ENCODE results near the gene UBE2L3. TPM values are rescaled to one million over a fixed set of nuclear protein-coding genes. Genes with fewer than 3 reads are reported as not detected.
A peak's percentile ranks its signal among the peaks of the same experiment; 100 is the strongest.

Gene UBE2L3
- total and polyA plus RNA-seq, 2 donors = 39.4 to 50.1 TPM

- Histone ChIP-seq H3K9me3 (ENCODE audit: control insufficient read depth in 2 of 2, insufficient read depth in 1 of 2, low read length in 1 of 2) (no peaks in the 10 kb centered on the region), H3K27me3 (ENCODE audit: control insufficient read depth in 2 of 2, insufficient read depth in 1 of 2, low read length in 1 of 2) (peaks cover 0 to 11% of the 10 kb centered on the region in 2 donors), H3K36me3 (ENCODE audit: control insufficient read depth in 2 of 2, insufficient read depth in 2 of 2, low read length in 1 of 2) (peaks cover 0 to 8% of the 10 kb centered on the region in 2 donors), H3K4me3 (ENCODE audit: low read length in 2 of 2) (peak overlapping the region; percentile 55 to 57), H3K27ac (ENCODE audit: low read depth in 1 of 2, low read length in 1 of 2) (no peak overlapping the region), H3K4me1 (ENCODE audit: control insufficient read depth in 2 of 2, insufficient read depth in 2 of 2, low read length in 2 of 2) (peaks cover 10 to 27% of the 10 kb centered on the region in 2 donors)
- peak in 6 of 9 donors; percentile 61 to 86 (median 73) for DNase-seq (ENCODE audit: low read depth in 6 of 9, low spot score in 9 of 9)
- 1% methylated on average over 79 of the region's 79 CpGs for WGBS
These were observed 90.0 kb downstream of the UBE2L3 start for GRCh38 chr22:21657360-21658032.

GRCh38 chr22:21659864-21660525 is 92.5 kb downstream of the UBE2L3 start:
- no peak for DNase-seq (ENCODE audit: low read depth in 6 of 9, low spot score in 9 of 9)
- WGBS = 91% methylated on average over 7 of the region's 7 CpGs
- Histone ChIP-seq H3K4me3 (ENCODE audit: low read length in 2 of 2) (no peak overlapping the region), H3K36me3 (ENCODE audit: control insufficient read depth in 2 of 2, insufficient read depth in 2 of 2, low read length in 1 of 2) (no peaks in the 10 kb centered on the region), H3K9me3 (ENCODE audit: control insufficient read depth in 2 of 2, insufficient read depth in 1 of 2, low read length in 1 of 2) (no peaks in the 10 kb centered on the region), H3K4me1 (ENCODE audit: control insufficient read depth in 2 of 2, insufficient read depth in 2 of 2, low read length in 2 of 2) (peaks cover 6 to 20% of the 10 kb centered on the region in 2 donors), H3K27ac (ENCODE audit: low read depth in 1 of 2, low read length in 1 of 2) (no peak overlapping the region), H3K27me3 (ENCODE audit: control insufficient read depth in 2 of 2, insufficient read depth in 1 of 2, low read length in 1 of 2) (peaks cover 0 to 9% of the 10 kb centered on the region in 2 donors)

GRCh38 chr22:21660904-21661303 is 93.4 kb downstream of the UBE2L3 start:
- WGBS = 90% methylated on average over 7 of the region's 7 CpGs
- Histone ChIP-seq H3K27ac (ENCODE audit: low read depth in 1 of 2, low read length in 1 of 2) (no peak overlapping the region), H3K9me3 (ENCODE audit: control insufficient read depth in 2 of 2, insufficient read depth in 1 of 2, low read length in 1 of 2) (no peaks in the 10 kb centered on the region), H3K36me3 (ENCODE audit: control insufficient read depth in 2 of 2, insufficient read depth in 2 of 2, low read length in 1 of 2) (no peaks in the 10 kb centered on the region), H3K4me3 (ENCODE audit: low read length in 2 of 2) (no peak overlapping the region), H3K27me3 (ENCODE audit: control insufficient read depth in 2 of 2, insufficient read depth in 1 of 2, low read length in 1 of 2) (peaks cover 0 to 9% of the 10 kb centered on the region in 2 donors), H3K4me1 (ENCODE audit: control insufficient read depth in 2 of 2, insufficient read depth in 2 of 2, low read length in 2 of 2) (peaks cover 10 to 25% of the 10 kb centered on the region in 2 donors)
- DNase-seq (ENCODE audit: low read depth in 6 of 9, low spot score in 9 of 9) = no peak

- Histone ChIP-seq H3K36me3 (ENCODE audit: control insufficient read depth in 2 of 2, insufficient read depth in 2 of 2, low read length in 1 of 2) (no peaks in the 10 kb centered on the region), H3K4me1 (ENCODE audit: control insufficient read depth in 2 of 2, insufficient read depth in 2 of 2, low read length in 2 of 2) (peaks cover 13 to 23% of the 10 kb centered on the region in 2 donors), H3K9me3 (ENCODE audit: control insufficient read depth in 2 of 2, insufficient read depth in 1 of 2, low read length in 1 of 2) (no peaks in the 10 kb centered on the region), H3K27me3 (ENCODE audit: control insufficient read depth in 2 of 2, insufficient read depth in 1 of 2, low read length in 1 of 2) (peaks cover 0 to 9% of the 10 kb centered on the region in 2 donors), H3K4me3 (ENCODE audit: low read length in 2 of 2) (no peak overlapping the region), H3K27ac (ENCODE audit: low read depth in 1 of 2, low read length in 1 of 2) (no peak overlapping the region)
- 97% methylated on average over 5 of the region's 5 CpGs for WGBS
- no peak for DNase-seq (ENCODE audit: low read depth in 6 of 9, low spot score in 9 of 9)
These were observed 94.5 kb downstream of the UBE2L3 start for GRCh38 chr22:21661991-21662390.

- Histone ChIP-seq H3K27me3 (ENCODE audit: control insufficient read depth in 2 of 2, insufficient read depth in 1 of 2, low read length in 1 of 2) (no peaks in the 10 kb centered on the region), H3K36me3 (ENCODE audit: control insufficient read depth in 2 of 2, insufficient read depth in 2 of 2, low read length in 1 of 2) (no peaks in the 10 kb centered on the region), H3K4me3 (ENCODE audit: low read length in 2 of 2) (no peak overlapping the region), H3K4me1 (ENCODE audit: control insufficient read depth in 2 of 2, insufficient read depth in 2 of 2, low read length in 2 of 2) (peaks cover 7 to 10% of the 10 kb centered on the region in 2 donors), H3K27ac (ENCODE audit: low read depth in 1 of 2, low read length in 1 of 2) (no peak overlapping the region), H3K9me3 (ENCODE audit: control insufficient read depth in 2 of 2, insufficient read depth in 1 of 2, low read length in 1 of 2) (no peaks in the 10 kb centered on the region)
- WGBS = over 99% methylated on average over 2 of the region's 2 CpGs
- DNase-seq (ENCODE audit: low read depth in 6 of 9, low spot score in 9 of 9) = no peak
These were observed 96.2 kb downstream of the UBE2L3 start for GRCh38 chr22:21663738-21664137.

GRCh38 chr22:21665047-21665851 is 97.7 kb downstream of the UBE2L3 start:
- peaks cover 7 to 10% of the 10 kb centered on the region in 2 donors for H3K4me1 ChIP-seq (ENCODE audit: control insufficient read depth in 2 of 2, insufficient read depth in 2 of 2, low read length in 2 of 2)
- H3K27ac ChIP-seq (ENCODE audit: low read depth in 1 of 2, low read length in 1 of 2) = peak overlapping the region in 1 of 2 donors; percentile 64
- H3K27me3 ChIP-seq (ENCODE audit: control insufficient read depth in 2 of 2, insufficient read depth in 1 of 2, low read length in 1 of 2) = no peaks in the 10 kb centered on the region
- peak overlapping the region; percentile 79 to 100 for H3K4me3 ChIP-seq (ENCODE audit: low read length in 2 of 2)
- WGBS = 78% methylated on average over 26 of the region's 26 CpGs
- H3K9me3 ChIP-seq (ENCODE audit: control insufficient read depth in 2 of 2, insufficient read depth in 1 of 2, low read length in 1 of 2) = no peaks in the 10 kb centered on the region
- peaks cover 4 to 6% of the 10 kb centered on the region in 2 donors for H3K36me3 ChIP-seq (ENCODE audit: control insufficient read depth in 2 of 2, insufficient read depth in 2 of 2, low read length in 1 of 2)
- DNase-seq (ENCODE audit: low read depth in 6 of 9, low spot score in 9 of 9) = no peak

- WGBS = 58% methylated on average over 16 of the region's 16 CpGs
- H3K4me3 ChIP-seq (ENCODE audit: low read length in 2 of 2) = peak overlapping the region; percentile 79 to 100
- DNase-seq (ENCODE audit: low read depth in 6 of 9, low spot score in 9 of 9) = no peak
These were observed 99.3 kb downstream of the UBE2L3 start for GRCh38 chr22:21666786-21667185.

GRCh38 chr22:21669026-21669425 is 101.5 kb downstream of the UBE2L3 start:
- Histone ChIP-seq H3K27ac (ENCODE audit: low read depth in 1 of 2, low read length in 1 of 2) (no peak overlapping the region), H3K4me3 (ENCODE audit: low read length in 2 of 2) (no peak overlapping the region), H3K4me1 (ENCODE audit: control insufficient read depth in 2 of 2, insufficient read depth in 2 of 2, low read length in 2 of 2) (peaks cover 7 to 10% of the 10 kb centered on the region in 2 donors), H3K36me3 (ENCODE audit: control insufficient read depth in 2 of 2, insufficient read depth in 2 of 2, low read length in 1 of 2) (peaks cover 40 to 42% of the 10 kb centered on the region in 2 donors), H3K9me3 (ENCODE audit: control insufficient read depth in 2 of 2, insufficient read depth in 1 of 2, low read length in 1 of 2) (no peaks in the 10 kb centered on the region), H3K27me3 (ENCODE audit: control insufficient read depth in 2 of 2, insufficient read depth in 1 of 2, low read length in 1 of 2) (no peaks in the 10 kb centered on the region)
- no peak for DNase-seq (ENCODE audit: low read depth in 6 of 9, low spot score in 9 of 9)
- WGBS = 95% methylated on average over 9 of the region's 9 CpGs

More at GRCh38 chr22:21666786-21667185, 99.3 kb downstream of the UBE2L3 start:
- H3K27ac ChIP-seq (ENCODE audit: low read depth in 1 of 2, low read length in 1 of 2) = no peak overlapping the region
- H3K36me3 ChIP-seq (ENCODE audit: control insufficient read depth in 2 of 2, insufficient read depth in 2 of 2, low read length in 1 of 2) = peaks cover 17 to 20% of the 10 kb centered on the region in 2 donors
- H3K4me1 ChIP-seq (ENCODE audit: control insufficient read depth in 2 of 2, insufficient read depth in 2 of 2, low read length in 2 of 2) = peaks cover 7 to 10% of the 10 kb centered on the region in 2 donors
- H3K27me3 ChIP-seq (ENCODE audit: control insufficient read depth in 2 of 2, insufficient read depth in 1 of 2, low read length in 1 of 2) = no peaks in the 10 kb centered on the region
- no peaks in the 10 kb centered on the region for H3K9me3 ChIP-seq (ENCODE audit: control insufficient read depth in 2 of 2, insufficient read depth in 1 of 2, low read length in 1 of 2)

Measured in thymus (tissue), 11 donors.